Nephron (organoid): ENCODE results near the gene NFASC.

Experiments used
- H3K27ac Mint-ChIP-seq, 3 experiments: 2 replicates each; pipeline ENCODE4 v1.8.0; 2020; ENCODE audit warnings: mixed read lengths in 3 of 3, mild to moderate bottlenecking in 2 of 3, moderate library complexity in 1 of 3
- H3K27me3 Mint-ChIP-seq: 2 replicates; pipeline ENCODE4 v1.8.0; 2021; ENCODE audit warnings: low read depth, mild to moderate bottlenecking, moderate library complexity, mixed read lengths
- H3K36me3 Mint-ChIP-seq: 2 replicates; pipeline ENCODE4 v1.8.0; 2020; ENCODE audit warnings: low read depth, mixed read lengths
- H3K4me1 Mint-ChIP-seq: 2 replicates; pipeline ENCODE4 v1.8.0; 2020; ENCODE audit warnings: mixed read lengths
- H3K4me3 Mint-ChIP-seq, 3 experiments: 2 replicates each; pipeline ENCODE4 v1.8.0; 2020; ENCODE audit warnings: mild to moderate bottlenecking in 3 of 3, mixed read lengths in 3 of 3, moderate library complexity in 2 of 3
- H3K9me3 Mint-ChIP-seq: 2 replicates; pipeline ENCODE4 v1.8.0; 2020; ENCODE audit warnings: mixed read lengths
- TF ChIP-seq, protein P1 (sequence below), 3 experiments: fragments of 200-600 bp; sonication (generic); IDR thresholded peaks; one replicate each; pipeline ENCODE4 v1.5.0; 2021; ENCODE audit warnings: antibody characterized with exemption in 3 of 3; ENCODE audit not compliant: unreplicated experiment in 3 of 3

Gene NFASC

DNA sequence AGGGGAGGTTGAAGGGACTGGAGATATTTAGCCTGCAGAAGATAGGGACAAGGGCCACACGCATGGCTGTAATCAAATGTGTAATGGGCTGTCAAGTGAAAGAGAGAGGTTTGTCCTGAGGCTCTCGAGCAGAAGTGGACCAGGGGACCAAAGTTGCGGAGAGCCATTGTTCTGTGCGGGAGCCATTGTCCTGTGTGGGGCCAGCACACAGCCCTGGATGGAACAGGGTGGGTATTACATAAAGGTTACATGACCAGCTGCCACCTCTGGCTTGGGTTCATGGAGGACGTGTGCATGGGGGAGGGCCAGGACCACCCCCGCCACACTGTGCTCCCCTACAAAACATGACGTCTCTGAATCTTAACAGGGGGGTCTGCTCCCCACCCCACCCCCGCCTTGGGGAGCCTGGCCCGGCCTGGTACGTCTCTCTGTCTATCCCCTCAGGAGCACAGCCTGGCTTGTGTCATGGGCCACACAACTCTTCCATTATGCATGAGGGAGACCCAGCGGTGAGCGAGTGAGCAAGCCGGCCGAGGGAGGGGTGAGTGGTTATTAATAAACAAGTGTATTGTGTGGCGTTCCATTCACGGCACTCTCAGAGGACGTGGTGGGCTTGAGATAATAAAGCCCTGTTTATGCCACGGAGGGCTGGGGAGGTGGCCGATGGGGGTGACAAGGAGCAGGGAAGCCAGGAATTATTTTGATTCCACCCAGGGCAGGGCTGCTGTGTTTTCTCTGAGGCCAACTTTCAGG lies at the start of gene NFASC:
NFASC (plus strand) TSS at position 703 of the 753 bp plus-strand sequence. CDS start 73,454 bp downstream, outside the sequence.
- Mint-ChIP-seq H3K36me3 (no peaks in the 10 kb centered on the region), H3K9me3 (no peaks in the 10 kb centered on the region), H3K27ac (peak within 1 kb of the TSS in 2 of 3 experiments; percentile 29 to 89), H3K4me3 (peak within 1 kb of the TSS; percentile 4 to 7 (median 5)), H3K27me3 (peaks cover 13% of the 10 kb centered on the region), H3K4me1 (peaks cover 42% of the 10 kb centered on the region)
- TF ChIP-seq, protein P1, sequence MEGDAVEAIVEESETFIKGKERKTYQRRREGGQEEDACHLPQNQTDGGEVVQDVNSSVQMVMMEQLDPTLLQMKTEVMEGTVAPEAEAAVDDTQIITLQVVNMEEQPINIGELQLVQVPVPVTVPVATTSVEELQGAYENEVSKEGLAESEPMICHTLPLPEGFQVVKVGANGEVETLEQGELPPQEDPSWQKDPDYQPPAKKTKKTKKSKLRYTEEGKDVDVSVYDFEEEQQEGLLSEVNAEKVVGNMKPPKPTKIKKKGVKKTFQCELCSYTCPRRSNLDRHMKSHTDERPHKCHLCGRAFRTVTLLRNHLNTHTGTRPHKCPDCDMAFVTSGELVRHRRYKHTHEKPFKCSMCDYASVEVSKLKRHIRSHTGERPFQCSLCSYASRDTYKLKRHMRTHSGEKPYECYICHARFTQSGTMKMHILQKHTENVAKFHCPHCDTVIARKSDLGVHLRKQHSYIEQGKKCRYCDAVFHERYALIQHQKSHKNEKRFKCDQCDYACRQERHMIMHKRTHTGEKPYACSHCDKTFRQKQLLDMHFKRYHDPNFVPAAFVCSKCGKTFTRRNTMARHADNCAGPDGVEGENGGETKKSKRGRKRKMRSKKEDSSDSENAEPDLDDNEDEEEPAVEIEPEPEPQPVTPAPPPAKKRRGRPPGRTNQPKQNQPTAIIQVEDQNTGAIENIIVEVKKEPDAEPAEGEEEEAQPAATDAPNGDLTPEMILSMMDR (IDR thresholded peaks at IDR 0.05; ENCODE audit: unreplicated experiment in 3 of 3), result no peak

DNA sequence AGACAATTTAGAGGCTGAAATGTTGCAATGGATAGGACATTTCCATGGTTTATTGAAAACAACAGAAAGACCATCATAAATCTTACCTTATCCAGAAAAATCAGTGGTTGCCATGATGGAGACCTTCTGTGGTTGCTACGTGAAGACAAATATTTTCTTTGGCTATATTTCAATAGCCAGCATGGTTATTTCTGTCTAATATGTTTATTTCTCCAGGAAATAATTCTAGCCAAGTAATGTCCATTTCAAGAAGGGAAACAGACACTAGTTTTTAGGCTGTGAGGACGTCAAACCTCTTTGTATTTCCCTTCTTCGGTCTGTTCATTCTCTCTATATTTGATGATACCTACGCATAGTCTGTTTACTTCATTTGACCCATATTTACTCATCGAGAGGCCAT lies 49.2 kb upstream of the NFASC start:
- H3K36me3 Mint-ChIP-seq, result no peaks in the 10 kb centered on the region
- peaks cover 38% of the 10 kb centered on the region for H3K27me3 Mint-ChIP-seq
- no peak overlapping the region for H3K4me3 Mint-ChIP-seq
- peaks cover 22% of the 10 kb centered on the region for H3K4me1 Mint-ChIP-seq
- peak overlapping the region; percentile 61 to 87 (median 76) for H3K27ac Mint-ChIP-seq
- no peaks in the 10 kb centered on the region for H3K9me3 Mint-ChIP-seq
- TF ChIP-seq, protein P1 (IDR thresholded peaks at IDR 0.05; ENCODE audit: unreplicated experiment in 3 of 3), result no peak

DNA sequence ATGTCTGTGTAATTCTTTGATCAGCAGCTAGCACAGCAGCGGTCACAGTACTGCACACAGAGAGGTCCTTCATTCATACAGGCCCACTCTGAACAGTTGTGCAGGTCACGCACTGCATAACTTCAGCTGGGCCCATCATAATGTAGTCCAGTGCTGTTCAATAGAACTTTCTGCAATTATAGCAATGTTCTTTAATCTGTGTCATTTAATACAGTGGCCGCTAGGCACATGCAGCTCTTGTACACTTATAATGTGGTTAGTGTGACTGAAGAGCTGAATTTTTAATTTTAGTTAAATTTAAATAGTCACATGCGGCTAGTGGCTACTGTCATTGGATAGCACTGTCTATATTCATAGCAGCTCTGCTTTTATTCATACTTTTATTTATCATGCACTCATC lies 48.7 kb upstream of the NFASC start:
- H3K4me1 Mint-ChIP-seq, result peaks cover 22% of the 10 kb centered on the region
- H3K27ac Mint-ChIP-seq, result peak overlapping the region; percentile 61 to 87 (median 76)

DNA sequence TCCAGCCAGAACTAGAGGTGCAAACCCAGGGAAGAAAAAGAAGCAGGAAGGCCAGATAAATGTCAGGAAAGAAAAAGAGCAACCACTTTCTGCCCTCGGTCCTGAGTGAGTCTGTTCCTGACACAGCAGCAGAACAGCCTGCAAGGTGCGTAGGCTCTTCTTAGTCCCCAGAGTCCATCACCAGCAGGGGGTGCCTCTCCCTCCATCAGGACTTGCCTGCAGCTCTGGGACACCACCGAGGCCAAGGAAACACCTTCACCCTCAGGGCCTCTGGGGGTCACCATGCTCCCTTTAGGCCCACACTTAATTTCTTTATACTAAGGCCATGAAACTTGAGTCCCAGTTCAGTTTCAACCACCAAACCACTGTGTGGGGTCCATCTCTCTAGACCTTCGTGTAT lies 43.7 kb upstream of the NFASC start:
- peaks cover 5% of the 10 kb centered on the region for H3K4me1 Mint-ChIP-seq
- no peaks in the 10 kb centered on the region for H3K9me3 Mint-ChIP-seq
- no peak overlapping the region for H3K27ac Mint-ChIP-seq
- TF ChIP-seq, protein P1 (IDR thresholded peaks at IDR 0.05; ENCODE audit: unreplicated experiment in 3 of 3), result no peak
- H3K27me3 Mint-ChIP-seq, result peaks cover 90% of the 10 kb centered on the region
- peak overlapping the region in 1 of 3 experiments; percentile 47 for H3K4me3 Mint-ChIP-seq
- no peaks in the 10 kb centered on the region for H3K36me3 Mint-ChIP-seq

More for the DNA sequence above, 48.7 kb upstream of the NFASC start:
- Mint-ChIP-seq H3K36me3 (no peaks in the 10 kb centered on the region), H3K9me3 (no peaks in the 10 kb centered on the region), H3K27me3 (peaks cover 42% of the 10 kb centered on the region), H3K4me3 (no peak overlapping the region)
- TF ChIP-seq, protein P1 (IDR thresholded peaks at IDR 0.05; ENCODE audit: unreplicated experiment in 3 of 3), result no peak

DNA sequence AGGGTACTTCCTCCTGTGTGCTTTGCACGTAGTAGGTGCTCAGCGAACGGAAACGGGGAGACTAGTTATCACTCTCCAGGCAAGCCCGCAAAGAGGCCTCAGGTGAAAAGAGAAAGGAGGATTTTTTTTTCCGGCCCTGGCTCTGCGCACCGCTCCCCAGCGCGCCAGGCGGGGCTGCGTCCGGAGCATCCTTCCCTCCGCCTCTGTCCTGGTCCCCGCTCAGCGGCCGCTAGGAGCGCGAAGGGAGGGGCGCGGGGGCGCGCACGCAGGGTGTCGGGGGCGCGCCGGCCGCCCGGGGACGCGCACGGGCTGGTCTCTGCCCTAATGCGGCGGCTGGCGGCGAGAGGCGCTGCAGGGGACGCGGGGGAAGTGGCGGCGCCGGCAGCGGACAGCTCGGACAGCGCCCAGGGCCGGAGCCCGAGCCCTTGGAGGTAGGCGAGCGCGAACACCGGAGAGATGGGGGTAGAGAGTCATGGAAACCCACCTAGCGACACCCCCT lies 42.3 kb upstream of the NFASC start:
- peak overlapping the region; percentile 43 to 74 (median 58) for H3K4me3 Mint-ChIP-seq
- H3K4me1 Mint-ChIP-seq, result no peaks in the 10 kb centered on the region
- no peaks in the 10 kb centered on the region for H3K36me3 Mint-ChIP-seq
- no peaks in the 10 kb centered on the region for H3K9me3 Mint-ChIP-seq
- TF ChIP-seq, protein P1 (IDR thresholded peaks at IDR 0.05; ENCODE audit: unreplicated experiment in 3 of 3), result peak in 1 of 3 experiments; percentile 12
- H3K27ac Mint-ChIP-seq, result no peak overlapping the region
- peaks cover 88% of the 10 kb centered on the region for H3K27me3 Mint-ChIP-seq
